Measurements from ENCODE around the gene GTF3C4. TPM values are rescaled to one million over a fixed set of nuclear protein-coding genes. Genes with fewer than 3 reads are reported as not detected.

GTF3C4 gene
- total RNA-seq, 1 donor from 2014 or later: 19.6 TPM

DNA sequence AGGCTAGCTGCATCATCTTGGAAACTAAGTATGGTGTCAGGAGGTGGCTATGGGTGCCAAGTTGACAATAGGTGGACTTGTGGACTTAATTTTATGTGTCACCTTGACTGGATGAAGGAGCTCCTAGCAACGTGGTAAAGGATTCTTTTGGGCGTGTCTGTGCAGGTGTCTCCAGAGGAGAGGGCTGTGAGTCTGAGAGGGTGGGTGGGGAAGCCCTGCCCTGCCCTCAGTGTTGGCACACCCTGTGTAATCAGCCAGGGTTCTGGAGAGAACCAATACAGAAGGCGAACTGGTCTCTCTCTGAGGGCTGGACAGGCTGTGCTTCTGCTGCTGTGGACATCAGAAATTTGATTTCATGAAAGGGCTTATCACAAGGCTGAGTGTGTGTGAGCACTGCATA is 61.0 kb downstream of the GTF3C4 start:
- no peak overlapping the region for H3K27ac Mint-ChIP-seq (ENCODE audit: unreplicated experiment)
- no peak overlapping the region for H3K4me3 Mint-ChIP-seq (ENCODE audit: unreplicated experiment)
- peaks cover 3% of the 10 kb centered on the region for H3K9me3 Mint-ChIP-seq (ENCODE audit: unreplicated experiment)
- no peaks in the 10 kb centered on the region for H3K4me1 Mint-ChIP-seq (ENCODE audit: low read depth, unreplicated experiment)
- TF ChIP-seq, protein P1, sequence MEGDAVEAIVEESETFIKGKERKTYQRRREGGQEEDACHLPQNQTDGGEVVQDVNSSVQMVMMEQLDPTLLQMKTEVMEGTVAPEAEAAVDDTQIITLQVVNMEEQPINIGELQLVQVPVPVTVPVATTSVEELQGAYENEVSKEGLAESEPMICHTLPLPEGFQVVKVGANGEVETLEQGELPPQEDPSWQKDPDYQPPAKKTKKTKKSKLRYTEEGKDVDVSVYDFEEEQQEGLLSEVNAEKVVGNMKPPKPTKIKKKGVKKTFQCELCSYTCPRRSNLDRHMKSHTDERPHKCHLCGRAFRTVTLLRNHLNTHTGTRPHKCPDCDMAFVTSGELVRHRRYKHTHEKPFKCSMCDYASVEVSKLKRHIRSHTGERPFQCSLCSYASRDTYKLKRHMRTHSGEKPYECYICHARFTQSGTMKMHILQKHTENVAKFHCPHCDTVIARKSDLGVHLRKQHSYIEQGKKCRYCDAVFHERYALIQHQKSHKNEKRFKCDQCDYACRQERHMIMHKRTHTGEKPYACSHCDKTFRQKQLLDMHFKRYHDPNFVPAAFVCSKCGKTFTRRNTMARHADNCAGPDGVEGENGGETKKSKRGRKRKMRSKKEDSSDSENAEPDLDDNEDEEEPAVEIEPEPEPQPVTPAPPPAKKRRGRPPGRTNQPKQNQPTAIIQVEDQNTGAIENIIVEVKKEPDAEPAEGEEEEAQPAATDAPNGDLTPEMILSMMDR (IDR thresholded peaks at IDR 0.05; ENCODE audit: partially characterized antibody, unreplicated experiment): no peak
- H3K36me3 Mint-ChIP-seq (ENCODE audit: unreplicated experiment): no peaks in the 10 kb centered on the region
- DNase-seq: no peak
- peaks cover 3% of the 10 kb centered on the region for H3K27me3 Mint-ChIP-seq (ENCODE audit: unreplicated experiment)

DNA sequence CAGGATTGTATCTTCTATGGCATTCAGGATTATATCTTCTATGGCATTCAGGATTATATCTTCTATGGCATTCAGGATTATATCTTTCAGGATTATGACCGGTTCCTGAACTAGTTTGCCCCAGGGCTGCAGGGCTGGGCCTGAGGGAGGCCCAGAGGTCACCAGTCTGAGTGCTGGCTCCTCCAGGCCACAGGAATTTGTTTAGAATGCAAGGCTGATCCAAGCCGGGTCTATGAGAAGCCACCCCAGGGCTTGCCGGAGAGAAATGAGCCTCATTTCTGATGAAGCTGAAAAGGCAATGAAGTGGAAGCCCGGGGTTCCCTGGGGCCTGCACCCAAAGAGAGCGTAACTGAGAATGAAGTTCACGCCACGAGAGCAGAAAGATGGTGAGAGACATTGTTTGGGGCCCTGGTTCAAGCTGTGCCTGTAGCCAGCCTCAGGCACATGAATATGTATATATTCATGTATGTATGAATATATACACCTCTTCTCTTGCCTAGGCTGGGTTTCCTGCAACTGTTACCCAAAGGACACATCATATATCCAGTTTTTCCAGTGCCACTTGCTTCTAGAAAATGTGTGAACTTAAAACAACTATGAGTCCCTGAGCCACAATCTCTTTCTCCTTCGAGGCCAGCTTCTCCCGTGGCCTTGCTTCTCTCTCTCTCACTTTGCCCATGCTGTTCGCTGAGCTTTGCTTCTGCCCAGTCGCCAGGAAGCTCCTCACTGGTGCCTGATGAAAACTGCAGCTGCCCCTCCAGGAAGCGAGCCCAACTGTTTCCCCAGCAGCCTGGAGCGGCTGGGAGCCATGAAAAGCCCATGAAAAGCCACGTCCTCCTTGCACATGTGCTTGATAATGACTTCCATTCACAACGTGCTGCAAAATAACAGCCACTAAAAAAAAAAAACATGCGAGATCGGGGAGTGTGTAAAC is 62.3 kb downstream of the GTF3C4 start:
- peaks cover 3% of the 10 kb centered on the region for H3K27me3 Mint-ChIP-seq (ENCODE audit: unreplicated experiment)
- peaks cover 5% of the 10 kb centered on the region for H3K9me3 Mint-ChIP-seq (ENCODE audit: unreplicated experiment)
- H3K27ac Mint-ChIP-seq (ENCODE audit: unreplicated experiment): no peak overlapping the region
- DNase-seq: no peak
- no peaks in the 10 kb centered on the region for H3K4me1 Mint-ChIP-seq (ENCODE audit: low read depth, unreplicated experiment)
- TF ChIP-seq, protein P1 (IDR thresholded peaks at IDR 0.05; ENCODE audit: partially characterized antibody, unreplicated experiment): no peak
- no peaks in the 10 kb centered on the region for H3K36me3 Mint-ChIP-seq (ENCODE audit: unreplicated experiment)
- no peak overlapping the region for H3K4me3 Mint-ChIP-seq (ENCODE audit: unreplicated experiment)

DNA sequence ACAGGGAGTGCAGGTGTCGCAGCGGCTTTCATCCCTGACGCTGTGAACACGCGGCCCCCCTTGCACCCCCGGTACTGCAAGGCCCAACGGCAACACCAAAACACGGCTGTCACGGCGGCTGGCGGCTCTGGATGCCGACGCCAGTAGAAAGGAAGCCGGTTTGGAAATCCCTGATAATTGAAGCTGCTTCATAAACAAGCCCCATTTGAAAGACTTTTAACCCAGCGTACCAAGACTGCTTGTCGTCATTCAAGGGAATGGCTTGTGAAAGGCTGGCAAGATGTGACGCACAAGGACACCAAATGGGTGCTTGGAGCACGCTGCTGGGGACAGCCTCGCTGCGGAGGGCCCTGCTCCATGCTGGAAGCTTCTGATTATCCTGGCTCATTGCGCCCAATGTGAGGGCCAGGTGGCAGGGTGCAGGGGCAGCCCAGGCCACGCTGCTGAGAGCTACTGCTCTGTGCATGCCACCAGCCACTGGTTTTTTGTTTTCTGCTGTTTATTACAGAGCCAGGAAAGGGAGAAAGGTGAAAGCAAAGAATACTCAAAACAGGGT is 63.1 kb downstream of the GTF3C4 start:
- TF ChIP-seq, protein P1 (IDR thresholded peaks at IDR 0.05; ENCODE audit: partially characterized antibody, unreplicated experiment): no peak
- H3K27me3 Mint-ChIP-seq (ENCODE audit: unreplicated experiment): no peaks in the 10 kb centered on the region
- no peak overlapping the region for H3K4me3 Mint-ChIP-seq (ENCODE audit: unreplicated experiment)
- H3K4me1 Mint-ChIP-seq (ENCODE audit: low read depth, unreplicated experiment): no peaks in the 10 kb centered on the region
- H3K27ac Mint-ChIP-seq (ENCODE audit: unreplicated experiment): no peak overlapping the region
- peaks cover 5% of the 10 kb centered on the region for H3K9me3 Mint-ChIP-seq (ENCODE audit: unreplicated experiment)
- H3K36me3 Mint-ChIP-seq (ENCODE audit: unreplicated experiment): no peaks in the 10 kb centered on the region
- no peak for DNase-seq

DNA sequence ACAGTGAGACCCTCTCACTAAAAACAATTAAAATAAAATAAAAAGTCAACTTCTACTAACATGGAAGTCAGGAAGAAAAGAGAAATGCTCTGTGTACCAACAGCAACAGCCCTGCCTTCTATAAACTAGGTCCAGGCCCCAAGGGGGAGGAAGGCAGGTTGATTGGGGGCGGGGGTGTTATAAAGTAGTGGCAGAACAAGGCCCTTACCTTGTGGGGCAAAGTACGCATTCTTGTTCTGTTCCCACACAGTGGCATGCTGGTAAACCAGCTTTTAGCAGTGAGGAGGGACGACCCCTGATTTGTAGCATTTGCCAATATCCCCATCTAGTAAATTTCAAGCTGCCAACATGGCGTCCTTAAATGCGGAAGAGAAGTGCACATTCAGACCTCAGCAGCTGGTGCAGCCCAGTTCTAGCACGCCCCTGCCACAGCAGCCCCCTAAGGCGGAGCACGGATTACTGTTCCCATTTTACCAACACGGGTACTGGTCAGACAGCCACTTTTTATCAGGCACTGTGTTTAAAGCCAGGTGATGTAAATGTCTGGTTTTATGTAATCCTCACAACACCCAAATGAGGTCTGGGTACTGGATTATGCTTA is 69.5 kb downstream of the GTF3C4 start:
- H3K4me3 Mint-ChIP-seq (ENCODE audit: unreplicated experiment): no peak overlapping the region
- H3K27me3 Mint-ChIP-seq (ENCODE audit: unreplicated experiment): peaks cover 6% of the 10 kb centered on the region
- no peak for DNase-seq

More for the DNA sequence above, 69.5 kb downstream of the GTF3C4 start:
- H3K36me3 Mint-ChIP-seq (ENCODE audit: unreplicated experiment): no peaks in the 10 kb centered on the region
- TF ChIP-seq, protein P1 (IDR thresholded peaks at IDR 0.05; ENCODE audit: partially characterized antibody, unreplicated experiment): no peak
- no peak overlapping the region for H3K27ac Mint-ChIP-seq (ENCODE audit: unreplicated experiment)
- H3K9me3 Mint-ChIP-seq (ENCODE audit: unreplicated experiment): peaks cover 2% of the 10 kb centered on the region
- peaks cover 12% of the 10 kb centered on the region for H3K4me1 Mint-ChIP-seq (ENCODE audit: low read depth, unreplicated experiment)

Data from glutamatergic neuron (in vitro differentiated cells).